Iris pigment epithelial cell (primary cell): ENCODE results near the gene CTTNBP2NL.
"Not testable (repeated sequence)": the region's sequence is repeated elsewhere in the genome, so short reads cannot be mapped to it uniquely, and the experiment has no call there.

Experiments
- DNase-seq: peaks from one replicate; pipeline ENCODE4 v3.0.0-alpha.2; 2011; ENCODE audit warnings: low read depth

The CTTNBP2NL gene

GRCh38 chr1:112386024-112386723 is 9.8 kb upstream of the CTTNBP2NL start:
- DNase-seq, result no peak

DNA sequence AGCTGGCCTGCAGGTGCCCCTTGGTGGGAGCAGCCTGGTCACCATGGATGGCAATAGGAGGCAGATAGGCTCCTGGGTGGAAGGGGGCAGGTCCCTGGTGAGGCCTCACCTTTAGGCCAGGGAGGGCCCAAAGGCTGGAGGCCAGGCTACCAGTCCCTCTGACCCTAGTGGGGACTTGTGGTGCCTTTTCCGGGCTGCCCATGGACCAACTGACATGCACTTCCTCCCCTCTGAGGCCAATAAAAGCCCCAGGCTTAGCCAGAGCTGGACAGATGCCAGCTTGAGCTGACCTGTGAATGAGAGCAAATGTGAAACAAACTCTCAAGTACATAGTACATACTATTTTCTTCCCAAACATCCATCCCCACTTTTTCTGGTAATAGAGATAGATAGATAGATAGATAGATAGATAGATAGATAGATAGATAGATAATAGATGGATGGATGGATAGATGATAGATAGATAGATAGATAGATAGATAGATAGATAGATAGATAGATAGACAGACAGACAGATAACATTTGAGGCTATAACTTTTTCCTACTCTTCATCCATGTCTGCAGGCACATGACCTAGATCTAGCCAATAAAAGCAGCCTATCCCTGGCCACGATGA is 9.2 kb upstream of the CTTNBP2NL start:
- DNase-seq, result no peak

DNA sequence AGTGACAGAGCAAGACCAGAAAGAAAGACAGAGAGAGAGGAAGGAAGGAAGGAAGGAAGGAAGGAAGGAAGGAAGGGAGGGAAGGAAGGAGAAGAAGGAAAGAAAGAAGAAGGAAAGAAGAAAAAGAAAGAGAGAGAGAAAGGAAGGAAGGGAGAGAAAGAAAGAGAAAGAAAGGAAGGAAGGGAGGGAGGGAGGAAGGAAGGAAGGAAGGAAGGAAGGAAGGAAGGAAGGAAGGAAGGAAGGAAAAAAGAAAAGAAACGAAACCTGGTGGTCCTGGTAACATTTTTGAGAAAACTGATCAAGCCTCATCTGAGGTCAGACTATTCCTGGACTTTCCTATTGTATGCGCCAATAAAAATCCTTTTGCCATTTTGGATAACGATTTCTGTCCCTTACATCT is 8.2 kb upstream of the CTTNBP2NL start:
- DNase-seq, result no peak

- DNase-seq, result no peak
Measured at GRCh38 chr1:112388436-112388835, 7.6 kb upstream of the CTTNBP2NL start.

- DNase-seq, result no peak
Measured at GRCh38 chr1:112389689-112390088, 6.3 kb upstream of the CTTNBP2NL start.

- not testable (repeated sequence) for DNase-seq
Measured at GRCh38 chr1:112390335-112390734, 5.7 kb upstream of the CTTNBP2NL start.

DNA sequence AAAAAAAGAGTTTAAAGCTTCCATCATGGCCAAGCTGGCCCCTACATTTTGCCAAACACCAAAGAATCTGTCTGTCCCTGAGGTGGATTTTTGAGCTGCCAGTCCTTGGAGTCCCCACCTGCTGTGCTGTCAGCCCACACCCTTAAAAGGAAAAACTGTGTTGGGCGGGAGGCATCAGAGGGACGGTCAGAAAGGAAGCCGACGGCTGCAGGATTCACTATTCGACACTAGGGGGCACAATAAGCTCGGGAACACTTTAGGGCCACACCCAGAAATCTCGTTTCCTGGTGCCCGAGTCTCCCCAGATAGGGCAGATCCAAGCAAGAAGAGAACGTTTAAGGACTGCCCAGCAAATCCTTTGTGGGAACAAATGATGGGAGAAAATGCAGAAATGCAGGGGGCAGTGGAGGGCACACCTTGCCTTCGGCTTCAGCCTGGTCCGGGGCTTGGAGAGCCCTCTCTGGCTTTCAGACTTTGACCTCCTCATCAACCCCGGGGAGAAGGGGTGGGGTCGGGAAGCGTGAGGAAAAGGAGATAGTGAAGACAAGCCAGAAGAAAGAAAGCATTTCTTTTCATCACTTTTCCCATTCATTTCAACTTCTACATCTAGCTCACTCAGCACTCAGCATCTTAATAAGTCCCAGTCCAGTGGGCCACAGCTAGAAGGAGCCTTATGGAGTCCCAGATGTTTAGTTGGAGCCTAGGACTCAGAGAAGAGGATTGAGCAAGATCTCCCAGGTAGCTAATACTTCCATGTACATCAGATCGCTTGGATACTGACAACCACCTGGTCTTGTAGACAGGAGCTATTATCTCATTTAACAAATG is 5.0 kb upstream of the CTTNBP2NL start:
- peak; percentile 89 for DNase-seq

DNA sequence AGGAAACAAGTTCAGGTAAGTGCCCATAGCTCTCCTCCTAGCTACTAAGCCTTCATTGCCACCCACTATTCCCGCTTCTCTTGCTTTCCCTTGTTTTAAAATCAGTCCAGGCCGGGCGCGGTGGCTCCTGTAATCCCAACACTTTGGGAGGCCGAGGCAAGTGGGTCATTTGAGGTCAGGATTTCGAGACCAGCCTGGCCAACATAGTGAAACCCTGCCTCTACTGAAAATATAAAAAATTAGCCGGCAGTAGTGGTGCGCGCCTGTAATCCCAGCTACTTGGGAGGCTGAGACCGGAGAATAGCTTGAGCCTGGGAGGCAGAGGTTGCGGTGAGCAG is 4.4 kb upstream of the CTTNBP2NL start:
- DNase-seq, result no peak

DNA sequence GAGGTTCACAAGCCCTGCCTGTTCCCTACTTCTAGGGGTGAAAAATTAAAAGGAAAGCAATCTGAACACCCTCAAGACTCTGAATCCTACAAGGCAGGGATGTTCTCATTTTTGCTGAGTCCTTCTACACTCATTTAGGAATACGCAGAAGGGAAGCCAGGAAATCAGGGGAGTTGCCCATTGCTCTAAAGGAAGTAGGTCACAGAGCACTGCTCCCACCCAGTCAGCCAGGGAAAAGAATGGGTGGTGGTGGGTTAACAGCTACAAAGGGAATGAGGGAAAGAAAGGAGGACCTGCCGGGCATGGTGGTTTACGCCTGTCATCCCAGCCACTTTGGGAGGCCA is 2.4 kb upstream of the CTTNBP2NL start:
- DNase-seq, result peak; percentile 41

DNA sequence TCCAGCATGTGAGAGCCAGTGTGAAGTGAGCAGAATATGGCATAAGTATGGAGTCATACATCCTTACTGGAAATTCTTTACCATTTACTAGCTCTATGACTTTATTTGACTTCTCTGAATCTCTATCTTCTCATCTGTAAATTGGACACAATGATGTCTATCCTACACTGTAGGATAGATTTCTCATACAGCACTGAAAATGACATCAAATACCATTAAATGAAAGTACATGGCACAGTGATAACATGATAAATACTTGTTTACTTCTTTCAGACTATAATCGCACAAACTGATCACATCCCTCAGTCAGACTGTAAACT is 1.3 kb upstream of the CTTNBP2NL start:
- DNase-seq, result no peak

- peak; percentile 32 for DNase-seq
Measured at GRCh38 chr1:112395256-112395820, 676 bp upstream of the CTTNBP2NL start.

DNA sequence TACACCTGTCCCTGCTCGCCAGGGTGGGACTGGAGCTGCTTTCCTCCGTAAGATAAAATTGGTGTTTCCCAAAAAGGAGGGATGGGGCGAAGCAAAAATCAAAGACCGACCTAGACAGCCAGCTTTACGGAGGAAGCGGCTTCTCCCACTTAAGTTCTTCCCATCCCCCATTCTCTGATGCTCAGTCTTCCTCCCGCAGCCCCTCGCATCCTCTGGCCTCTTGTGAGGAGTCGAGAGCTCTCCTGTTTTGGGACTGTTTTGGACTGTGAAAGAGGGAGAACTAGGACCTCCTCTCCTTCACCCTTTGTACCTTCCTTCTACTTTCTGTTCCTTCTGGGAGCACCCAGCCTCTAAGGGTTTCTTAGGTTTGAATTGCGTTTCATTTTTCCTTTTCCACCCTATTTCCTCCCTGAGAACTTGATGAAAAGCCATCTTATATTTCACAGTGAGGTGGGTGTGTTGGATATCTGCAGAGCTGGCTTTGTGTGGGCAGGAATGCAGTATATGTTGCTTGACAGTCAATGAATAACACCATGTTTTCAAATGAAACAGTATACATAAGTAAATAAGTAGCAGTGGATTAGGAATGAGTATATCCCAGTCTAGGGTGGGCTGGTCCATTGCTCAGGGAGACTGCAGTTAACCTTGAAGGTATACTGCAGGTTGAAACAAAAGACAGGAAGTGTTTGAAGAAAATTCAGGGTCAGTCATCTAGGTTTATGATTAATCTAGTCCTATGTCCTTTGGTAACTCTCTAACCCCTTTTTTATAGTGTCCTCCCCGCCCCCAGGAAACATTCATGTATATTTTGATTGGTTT is 848 bp downstream of the CTTNBP2NL start:
- DNase-seq, result peak; percentile 40

DNA sequence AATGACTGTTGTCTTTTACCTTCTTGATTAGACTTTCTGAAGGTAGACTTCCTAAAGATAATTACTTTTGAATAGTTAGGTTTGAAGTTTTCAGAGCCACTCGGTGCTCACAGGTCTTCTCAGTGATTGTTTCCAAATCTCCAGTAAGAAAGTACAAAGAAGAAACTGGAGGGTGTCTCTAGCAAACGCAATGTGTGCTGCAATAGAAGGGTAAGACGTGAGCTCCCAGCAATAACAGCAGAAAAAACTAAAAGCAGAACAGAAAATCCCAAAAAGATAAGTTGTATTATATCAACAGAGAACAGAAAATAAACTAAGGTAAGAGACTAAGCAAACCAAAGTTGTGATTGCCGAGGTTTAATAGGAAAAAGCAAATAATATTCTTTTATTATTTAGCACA is 1.8 kb downstream of the CTTNBP2NL start:
- DNase-seq, result no peak

DNA sequence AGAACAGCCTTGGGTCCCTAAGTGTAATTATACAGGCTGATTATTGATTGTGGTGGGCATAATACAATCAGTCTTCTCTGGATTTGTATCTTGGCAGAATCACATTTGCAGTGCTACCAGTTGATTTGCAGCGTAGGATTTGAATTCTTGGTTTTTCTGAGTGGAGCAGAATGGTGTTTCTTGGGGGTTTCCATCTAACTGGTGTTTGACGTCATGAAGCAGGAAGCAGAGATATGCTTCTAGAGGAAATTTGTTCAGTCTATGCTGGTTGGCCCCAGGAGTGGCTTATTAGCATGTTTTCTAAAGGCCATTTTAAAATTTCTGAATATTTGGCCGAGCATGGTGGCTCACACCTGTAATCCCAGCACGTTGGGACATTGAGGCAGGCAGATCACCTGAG is 3.4 kb downstream of the CTTNBP2NL start:
- peak; percentile 48 for DNase-seq

GRCh38 chr1:112400706-112401105 is 4.7 kb downstream of the CTTNBP2NL start:
- not testable (repeated sequence) for DNase-seq

DNA sequence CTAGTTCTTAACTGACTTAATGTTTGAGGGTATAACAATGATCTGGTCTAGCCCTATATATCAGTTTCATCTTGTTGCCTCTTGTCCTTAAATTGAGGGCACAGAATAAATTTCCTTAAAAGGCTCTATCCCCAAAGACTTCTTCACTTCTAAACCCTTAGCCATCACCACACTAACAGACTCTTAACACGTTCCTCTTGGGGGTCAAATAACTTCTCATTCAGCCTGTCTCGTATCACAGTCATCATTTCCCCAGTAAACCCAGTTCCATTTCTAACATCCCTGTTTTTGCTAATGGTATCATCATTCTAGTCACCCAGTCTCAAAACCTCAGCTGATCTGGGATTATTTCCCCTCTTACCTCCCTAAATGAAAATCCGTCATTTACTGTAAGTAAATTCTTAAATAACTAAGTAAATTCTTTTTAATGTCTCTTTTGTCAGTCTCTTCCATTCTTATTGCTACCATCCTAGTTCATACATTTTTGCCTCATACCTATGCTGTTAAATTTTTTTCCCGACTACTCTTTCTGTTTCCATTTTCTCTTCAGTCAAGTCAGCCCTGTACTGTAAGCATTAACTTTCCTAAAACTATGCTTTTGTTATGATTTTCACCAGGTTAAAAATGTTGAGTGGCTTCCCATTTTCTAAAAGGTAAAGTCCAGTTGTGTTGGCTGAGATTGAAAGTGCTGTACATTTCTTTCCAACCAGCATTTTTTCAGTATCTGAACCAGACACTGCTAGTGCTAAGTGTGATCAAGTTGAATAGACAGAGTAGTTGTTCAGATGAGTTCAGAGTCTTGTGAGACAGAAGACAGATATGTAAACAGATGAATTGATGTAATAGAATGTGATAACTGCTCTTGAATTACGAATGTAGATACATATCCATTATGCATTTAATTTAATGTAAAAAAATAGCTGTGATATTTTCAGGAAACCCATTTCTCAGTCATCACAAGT is 6.9 kb downstream of the CTTNBP2NL start:
- DNase-seq, result peak; percentile 87

GRCh38 chr1:112406771-112407170 is 10.8 kb downstream of the CTTNBP2NL start:
- DNase-seq, result no peak

DNA sequence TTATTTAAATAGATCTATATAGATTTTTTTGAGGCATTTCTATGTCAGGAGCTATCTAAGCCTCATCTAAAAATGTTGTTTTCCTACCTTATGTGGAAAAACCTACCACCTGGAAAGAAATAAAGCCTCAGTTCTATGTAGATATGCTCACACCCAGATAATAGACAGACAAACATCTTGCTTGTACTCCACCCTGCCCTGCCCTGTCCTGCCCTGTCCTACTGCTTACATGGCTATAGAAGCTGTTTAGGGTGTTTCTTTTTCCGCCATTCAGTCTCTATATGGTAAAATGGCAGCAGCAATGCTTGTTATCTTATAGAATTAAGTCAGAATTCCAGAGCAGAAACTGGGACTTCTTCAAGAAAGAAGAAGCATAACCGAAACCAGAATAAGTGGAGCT is 13.4 kb downstream of the CTTNBP2NL start:
- no peak for DNase-seq

- no peak for DNase-seq
Measured at GRCh38 chr1:112410673-112411072, 14.7 kb downstream of the CTTNBP2NL start.

DNA sequence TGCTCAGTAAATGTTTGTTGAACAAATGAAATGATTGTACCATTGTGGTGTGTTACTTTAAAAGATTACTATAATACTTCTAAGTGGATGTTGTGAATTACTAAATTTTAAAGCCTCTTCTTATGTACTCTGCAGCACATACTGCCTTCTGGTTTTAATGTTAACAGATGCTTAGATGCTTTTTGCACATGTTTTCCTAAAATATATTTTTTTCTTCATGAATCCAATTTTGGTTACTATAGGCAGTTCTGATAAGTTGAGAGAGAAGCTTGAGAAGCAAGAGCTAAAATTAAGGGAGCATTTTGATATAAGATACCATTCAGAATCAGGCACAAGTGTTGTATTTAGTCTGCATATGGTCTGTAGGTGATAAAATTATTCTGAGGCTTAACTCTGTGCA is 21.3 kb downstream of the CTTNBP2NL start:
- DNase-seq, result no peak
